Neural crest cell (in vitro differentiated cells): ENCODE results near the gene DPEP1. TPM values are rescaled to one million over a fixed set of nuclear protein-coding genes. Genes with fewer than 3 reads are reported as not detected.
"Not testable (repeated sequence)": the region's sequence is repeated elsewhere in the genome, so short reads cannot be mapped to it uniquely, and the experiment has no call there.

Source experiments
- DNase-seq: peaks from one replicate; pipeline ENCODE4 v3.0.0; 2021; ENCODE audit warnings: low read depth, mixed read lengths, low spot score
- H3K27ac Mint-ChIP-seq: one replicate; pipeline ENCODE4 v1.8.0; 2021; ENCODE audit warnings: mild to moderate bottlenecking, mixed read lengths; ENCODE audit not compliant: unreplicated experiment
- H3K27me3 Mint-ChIP-seq: 2 replicates; pipeline ENCODE4 v1.8.0; 2021; ENCODE audit warnings: low read depth, mild to moderate bottlenecking, mixed read lengths
- H3K36me3 Mint-ChIP-seq: 2 replicates; pipeline ENCODE4 v1.8.0; 2021; ENCODE audit warnings: low read depth, mild to moderate bottlenecking, mixed read lengths
- H3K4me1 Mint-ChIP-seq: 2 replicates; pipeline ENCODE4 v1.8.0; 2021; ENCODE audit warnings: mixed read lengths
- H3K4me3 Mint-ChIP-seq: one replicate; pipeline ENCODE4 v1.8.0; 2021; ENCODE audit warnings: mild to moderate bottlenecking, mixed read lengths
- H3K9me3 Mint-ChIP-seq: 2 replicates; pipeline ENCODE4 v1.8.0; 2021; ENCODE audit warnings: mixed read lengths
- CTCF ChIP-seq: fragments of 200-600 bp; sonication (generic); conservative IDR thresholded peaks from 2 replicates; pipeline ENCODE4 v1.5.0; 2021; ENCODE audit warnings: antibody characterized with exemption, mild to moderate bottlenecking
- total RNA-seq: library from RNA; stranded (reverse); gene quantifications from 2 replicates; pipeline ENCODE4 v1.2.1, GENCODE V29; 2021

The DPEP1 gene
- total RNA-seq, 1 donor from 2014 or later: 0.21 TPM

GRCh38 chr16:89669755-89670154 lies 56.3 kb downstream of the DPEP1 start:
- no peak overlapping the region for H3K27ac Mint-ChIP-seq
- DNase-seq: no peak
- peaks cover 4% of the 10 kb centered on the region for H3K4me1 Mint-ChIP-seq
- H3K36me3 Mint-ChIP-seq: peaks cover 35% of the 10 kb centered on the region
- no peak overlapping the region for H3K4me3 Mint-ChIP-seq
- H3K9me3 Mint-ChIP-seq: peaks cover 5% of the 10 kb centered on the region
- TF ChIP-seq CTCF: no peak
- H3K27me3 Mint-ChIP-seq: no peaks in the 10 kb centered on the region

GRCh38 chr16:89670496-89671431 lies 57.3 kb downstream of the DPEP1 start:
- no peak overlapping the region for H3K27ac Mint-ChIP-seq

GRCh38 chr16:89671565-89671964 lies 58.1 kb downstream of the DPEP1 start:
- H3K36me3 Mint-ChIP-seq: peaks cover 25% of the 10 kb centered on the region
- not testable (repeated sequence) for H3K4me1 Mint-ChIP-seq, DNase-seq, H3K27me3 Mint-ChIP-seq, H3K4me3 Mint-ChIP-seq, H3K9me3 Mint-ChIP-seq, H3K27ac Mint-ChIP-seq

More at GRCh38 chr16:89670496-89671431, 57.3 kb downstream of the DPEP1 start:
- Mint-ChIP-seq H3K9me3 (peaks cover 8% of the 10 kb centered on the region), H3K4me3 (no peak overlapping the region), H3K27me3 (no peaks in the 10 kb centered on the region), H3K36me3 (peaks cover 32% of the 10 kb centered on the region), H3K4me1 (peaks cover 4% of the 10 kb centered on the region)
- TF ChIP-seq CTCF: no peak
- DNase-seq: no peak

GRCh38 chr16:89672177-89672941 lies 58.9 kb downstream of the DPEP1 start:
- peaks cover 3% of the 10 kb centered on the region for H3K9me3 Mint-ChIP-seq
- peaks cover 20% of the 10 kb centered on the region for H3K36me3 Mint-ChIP-seq
- no peak for DNase-seq
- peaks cover 4% of the 10 kb centered on the region for H3K4me1 Mint-ChIP-seq
- H3K27me3 Mint-ChIP-seq: no peaks in the 10 kb centered on the region
- H3K27ac Mint-ChIP-seq: no peak overlapping the region
- H3K4me3 Mint-ChIP-seq: peak overlapping the region; percentile 23
- TF ChIP-seq CTCF: no peak

- peaks cover 10% of the 10 kb centered on the region for H3K9me3 Mint-ChIP-seq
- H3K27ac Mint-ChIP-seq: no peak overlapping the region
- H3K4me1 Mint-ChIP-seq: no peaks in the 10 kb centered on the region
- TF ChIP-seq CTCF: no peak
- no peak for DNase-seq
- H3K36me3 Mint-ChIP-seq: peaks cover 31% of the 10 kb centered on the region
- no peaks in the 10 kb centered on the region for H3K27me3 Mint-ChIP-seq
- no peak overlapping the region for H3K4me3 Mint-ChIP-seq
Observed at GRCh38 chr16:89678258-89678657, 64.8 kb downstream of the DPEP1 start.
